ENCODE measurements around the gene EGLN1.

EGLN1 gene

GRCh38 chr1:231334952-231335351 is 87.1 kb downstream of the EGLN1 start:
- DNase-seq (ENCODE audit: low spot score) (no peak), ATAC-seq (ENCODE audit: low read depth) (no peak)
- TF ChIP-seq, protein P1, sequence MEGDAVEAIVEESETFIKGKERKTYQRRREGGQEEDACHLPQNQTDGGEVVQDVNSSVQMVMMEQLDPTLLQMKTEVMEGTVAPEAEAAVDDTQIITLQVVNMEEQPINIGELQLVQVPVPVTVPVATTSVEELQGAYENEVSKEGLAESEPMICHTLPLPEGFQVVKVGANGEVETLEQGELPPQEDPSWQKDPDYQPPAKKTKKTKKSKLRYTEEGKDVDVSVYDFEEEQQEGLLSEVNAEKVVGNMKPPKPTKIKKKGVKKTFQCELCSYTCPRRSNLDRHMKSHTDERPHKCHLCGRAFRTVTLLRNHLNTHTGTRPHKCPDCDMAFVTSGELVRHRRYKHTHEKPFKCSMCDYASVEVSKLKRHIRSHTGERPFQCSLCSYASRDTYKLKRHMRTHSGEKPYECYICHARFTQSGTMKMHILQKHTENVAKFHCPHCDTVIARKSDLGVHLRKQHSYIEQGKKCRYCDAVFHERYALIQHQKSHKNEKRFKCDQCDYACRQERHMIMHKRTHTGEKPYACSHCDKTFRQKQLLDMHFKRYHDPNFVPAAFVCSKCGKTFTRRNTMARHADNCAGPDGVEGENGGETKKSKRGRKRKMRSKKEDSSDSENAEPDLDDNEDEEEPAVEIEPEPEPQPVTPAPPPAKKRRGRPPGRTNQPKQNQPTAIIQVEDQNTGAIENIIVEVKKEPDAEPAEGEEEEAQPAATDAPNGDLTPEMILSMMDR (IDR thresholded peaks at IDR 0.05; ENCODE audit: poor library complexity, severe bottlenecking): no peak

DNA sequence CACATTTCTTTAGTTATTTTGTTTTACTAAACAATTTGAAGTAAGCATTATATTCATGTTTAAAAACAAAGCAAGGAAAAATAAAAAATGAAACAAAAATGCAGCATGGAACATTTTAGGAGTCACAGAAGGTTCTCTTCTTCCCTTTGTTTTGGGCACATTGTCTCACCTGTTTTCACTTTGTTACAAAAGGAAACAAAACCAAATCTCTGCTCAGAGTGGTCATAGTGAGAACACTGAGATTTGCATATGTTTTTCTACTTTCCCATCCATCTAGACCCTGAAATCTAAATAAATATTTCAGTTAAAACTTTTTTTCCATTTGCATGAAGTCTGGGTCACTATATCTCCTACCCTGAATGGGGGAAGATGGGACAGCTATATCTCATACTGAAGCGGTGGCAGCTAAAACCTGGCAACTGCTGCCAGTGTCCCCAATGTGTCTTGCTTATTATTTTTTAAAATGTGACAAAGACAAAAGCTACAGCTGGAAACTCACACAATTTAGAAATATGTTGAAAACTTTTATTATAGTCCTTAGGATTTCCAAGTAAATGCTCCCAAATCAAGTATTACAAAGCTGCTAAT is 87.9 kb downstream of the EGLN1 start:
- ATAC-seq (ENCODE audit: low read depth) (no peak), DNase-seq (ENCODE audit: low spot score) (no peak)
- TF ChIP-seq, protein P1 (IDR thresholded peaks at IDR 0.05; ENCODE audit: poor library complexity, severe bottlenecking): no peak
- peak overlapping the region; percentile 4 for H3K4me3 ChIP-seq (ENCODE audit: severe bottlenecking)
- H3K36me3 ChIP-seq (ENCODE audit: low read depth): peaks cover 25% of the 10 kb centered on the region
- H3K27me3 ChIP-seq (ENCODE audit: insufficient read depth, poor library complexity, severe bottlenecking): no peaks in the 10 kb centered on the region
- no peaks in the 10 kb centered on the region for H3K9me3 ChIP-seq (ENCODE audit: severe bottlenecking)
- no peak overlapping the region for H3K27ac ChIP-seq (ENCODE audit: poor library complexity, severe bottlenecking)
- peaks cover 17% of the 10 kb centered on the region for H3K4me1 ChIP-seq (ENCODE audit: insufficient read depth, poor library complexity, severe bottlenecking)

More at GRCh38 chr1:231334952-231335351, 87.1 kb downstream of the EGLN1 start:
- Histone ChIP-seq H3K27me3 (ENCODE audit: insufficient read depth, poor library complexity, severe bottlenecking) (no peaks in the 10 kb centered on the region), H3K36me3 (ENCODE audit: low read depth) (peaks cover 25% of the 10 kb centered on the region), H3K27ac (ENCODE audit: poor library complexity, severe bottlenecking) (no peak overlapping the region), H3K4me1 (ENCODE audit: insufficient read depth, poor library complexity, severe bottlenecking) (peaks cover 17% of the 10 kb centered on the region), H3K9me3 (ENCODE audit: severe bottlenecking) (no peaks in the 10 kb centered on the region), H3K4me3 (ENCODE audit: severe bottlenecking) (peak overlapping the region; percentile 4)

DNA sequence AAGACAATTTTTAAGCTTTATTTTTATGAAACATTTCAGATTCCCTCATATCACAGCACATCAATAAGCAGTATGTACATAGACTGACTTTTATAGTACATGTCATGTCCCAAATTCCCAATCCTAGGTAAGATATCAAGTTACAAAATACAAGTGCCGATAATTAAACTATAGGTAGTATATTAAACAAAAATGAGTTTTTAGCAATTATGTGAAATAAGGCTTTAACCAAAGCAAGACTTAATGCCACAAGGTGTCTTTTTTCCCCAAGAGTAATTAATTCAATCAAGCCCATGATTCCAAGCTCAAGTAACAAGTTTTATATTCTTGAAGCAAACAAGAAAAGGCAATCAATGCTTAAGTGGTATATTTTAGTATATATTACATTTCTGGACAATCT is 89.3 kb downstream of the EGLN1 start:
- Histone ChIP-seq H3K36me3 (ENCODE audit: low read depth) (peaks cover 25% of the 10 kb centered on the region), H3K4me3 (ENCODE audit: severe bottlenecking) (no peak overlapping the region), H3K9me3 (ENCODE audit: severe bottlenecking) (no peaks in the 10 kb centered on the region), H3K27me3 (ENCODE audit: insufficient read depth, poor library complexity, severe bottlenecking) (no peaks in the 10 kb centered on the region), H3K27ac (ENCODE audit: poor library complexity, severe bottlenecking) (no peak overlapping the region), H3K4me1 (ENCODE audit: insufficient read depth, poor library complexity, severe bottlenecking) (peaks cover 17% of the 10 kb centered on the region)
- DNase-seq (ENCODE audit: low spot score): no peak
- TF ChIP-seq, protein P1 (IDR thresholded peaks at IDR 0.05; ENCODE audit: poor library complexity, severe bottlenecking): no peak
- ATAC-seq (ENCODE audit: low read depth): no peak

DNA sequence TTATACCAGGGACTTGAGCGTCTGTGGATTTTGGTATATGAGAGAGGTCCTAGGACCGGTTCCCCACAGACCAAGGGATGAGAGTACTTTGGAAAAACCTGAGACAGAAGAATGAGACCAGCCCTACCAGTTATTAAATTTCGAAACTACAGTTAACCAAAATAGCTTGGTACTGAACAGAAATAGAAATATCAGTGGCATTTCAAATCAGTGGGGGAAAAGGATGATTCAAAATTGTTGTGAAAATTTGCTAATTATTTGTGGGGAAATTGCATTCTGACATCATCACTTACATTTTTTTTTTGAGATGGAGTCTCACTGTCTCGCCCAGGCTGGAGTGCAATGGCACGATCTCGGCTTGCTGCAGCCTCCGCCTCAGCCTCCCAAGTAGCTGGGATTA is 92.6 kb downstream of the EGLN1 start:
- H3K4me1 ChIP-seq (ENCODE audit: insufficient read depth, poor library complexity, severe bottlenecking): peaks cover 10% of the 10 kb centered on the region
- H3K4me3 ChIP-seq (ENCODE audit: severe bottlenecking): no peak overlapping the region
- ATAC-seq (ENCODE audit: low read depth) (no peak), DNase-seq (ENCODE audit: low spot score) (no peak)
- TF ChIP-seq, protein P1 (IDR thresholded peaks at IDR 0.05; ENCODE audit: poor library complexity, severe bottlenecking): no peak
- no peak overlapping the region for H3K27ac ChIP-seq (ENCODE audit: poor library complexity, severe bottlenecking)
- H3K27me3 ChIP-seq (ENCODE audit: insufficient read depth, poor library complexity, severe bottlenecking): no peaks in the 10 kb centered on the region
- peaks cover 13% of the 10 kb centered on the region for H3K36me3 ChIP-seq (ENCODE audit: low read depth)
- no peaks in the 10 kb centered on the region for H3K9me3 ChIP-seq (ENCODE audit: severe bottlenecking)

DNA sequence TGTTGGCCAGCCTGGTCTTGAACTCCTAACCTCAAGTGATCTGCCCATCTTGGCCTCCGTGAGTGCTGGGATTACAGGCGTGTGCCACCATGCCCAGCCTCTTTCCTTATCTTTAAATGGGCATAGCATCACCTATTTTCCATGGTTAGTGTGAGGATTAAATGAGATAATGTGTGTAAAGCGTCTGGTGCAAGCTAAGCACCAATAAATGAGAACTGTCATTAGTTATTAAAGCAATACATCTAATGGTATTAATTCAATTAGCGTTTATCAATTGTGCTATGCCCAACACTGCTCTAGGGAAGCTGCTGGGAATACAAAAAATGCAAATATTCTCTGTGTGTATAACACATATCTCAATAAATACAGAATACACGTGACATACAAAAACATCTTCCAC is 94.5 kb downstream of the EGLN1 start:
- Histone ChIP-seq H3K27ac (ENCODE audit: poor library complexity, severe bottlenecking) (no peak overlapping the region), H3K4me3 (ENCODE audit: severe bottlenecking) (no peak overlapping the region), H3K4me1 (ENCODE audit: insufficient read depth, poor library complexity, severe bottlenecking) (no peaks in the 10 kb centered on the region), H3K27me3 (ENCODE audit: insufficient read depth, poor library complexity, severe bottlenecking) (no peaks in the 10 kb centered on the region), H3K9me3 (ENCODE audit: severe bottlenecking) (no peaks in the 10 kb centered on the region), H3K36me3 (ENCODE audit: low read depth) (peaks cover 3% of the 10 kb centered on the region; the same call in 1 of the 2 replicates)
- ATAC-seq (ENCODE audit: low read depth): no peak
- TF ChIP-seq, protein P1 (IDR thresholded peaks at IDR 0.05; ENCODE audit: poor library complexity, severe bottlenecking): no peak
- DNase-seq (ENCODE audit: low spot score): no peak

All from RWPE2 (cell line).